GM18873 (cell line): ENCODE data around the gene VAMP3.
"Not testable (repeated sequence)": the region's sequence is repeated elsewhere in the genome, so short reads cannot be mapped to it uniquely, and the experiment has no call there.

Experiments
- ATAC-seq: cut with Tn5 transposase; IDR thresholded peaks from one replicate; pipeline ENCODE4 v1.9.1; 2021; ENCODE audit warnings: mild to moderate bottlenecking, moderate library complexity, moderate number of reproducible peaks; ENCODE audit not compliant: unreplicated experiment, low FRiP score

Gene VAMP3

DNA sequence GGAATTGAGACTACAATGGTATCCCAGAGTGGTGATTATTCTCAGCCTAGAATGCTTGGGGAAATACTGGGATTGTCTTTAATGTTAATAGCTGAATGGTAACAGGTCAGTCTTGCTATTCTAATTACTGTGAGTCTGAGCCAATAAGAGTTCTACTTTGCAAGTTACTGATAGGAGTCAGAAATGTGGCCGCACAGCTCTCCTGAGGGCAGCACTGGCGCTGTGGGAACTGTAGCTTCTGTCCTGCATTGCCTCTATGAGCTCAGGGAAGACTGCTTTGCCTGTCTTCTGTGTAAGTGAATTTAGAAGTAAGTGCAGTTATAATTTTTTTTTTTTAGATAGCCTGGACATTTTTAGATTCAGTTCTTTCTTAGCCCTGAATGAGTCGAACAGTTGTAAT is 10.0 kb upstream of the VAMP3 start:
- no peak for ATAC-seq

DNA sequence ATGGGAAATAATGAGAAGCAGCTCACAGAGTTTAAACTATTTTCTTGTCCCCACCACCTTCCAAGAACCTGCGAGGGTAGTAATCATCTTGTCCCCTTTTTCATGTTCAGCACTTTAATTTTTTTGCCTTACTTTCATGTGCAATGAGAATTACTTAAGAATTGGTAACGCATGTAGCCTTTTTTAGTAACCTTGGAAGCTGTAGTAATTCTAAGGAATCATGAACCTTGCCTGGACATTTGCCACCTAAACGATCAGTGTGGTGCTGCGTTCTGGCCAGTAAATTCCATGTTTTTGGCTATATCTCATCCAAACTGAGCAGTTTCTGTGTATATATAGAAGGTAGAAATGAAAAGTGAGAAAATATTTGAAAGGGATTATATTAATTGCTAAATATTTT is 3.9 kb upstream of the VAMP3 start:
- ATAC-seq: no peak

DNA sequence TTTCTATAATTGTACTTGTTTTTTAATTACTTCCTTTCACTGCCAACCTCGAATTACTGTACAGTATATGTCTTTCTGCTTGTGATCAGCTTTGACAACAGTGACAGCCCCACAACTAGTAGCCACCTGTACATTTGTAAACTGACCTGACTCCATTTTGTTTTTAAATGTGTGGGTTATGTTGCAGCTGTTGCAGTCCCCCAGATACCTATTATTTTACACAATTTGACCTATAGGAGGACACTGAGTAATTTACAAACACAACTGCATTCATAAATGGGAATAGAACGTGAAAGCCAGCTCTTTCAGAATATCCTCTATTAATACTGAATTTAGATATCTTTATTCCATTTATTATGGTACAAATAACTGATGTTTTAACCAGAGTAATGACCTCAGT is 2.5 kb upstream of the VAMP3 start:
- ATAC-seq: no peak

DNA sequence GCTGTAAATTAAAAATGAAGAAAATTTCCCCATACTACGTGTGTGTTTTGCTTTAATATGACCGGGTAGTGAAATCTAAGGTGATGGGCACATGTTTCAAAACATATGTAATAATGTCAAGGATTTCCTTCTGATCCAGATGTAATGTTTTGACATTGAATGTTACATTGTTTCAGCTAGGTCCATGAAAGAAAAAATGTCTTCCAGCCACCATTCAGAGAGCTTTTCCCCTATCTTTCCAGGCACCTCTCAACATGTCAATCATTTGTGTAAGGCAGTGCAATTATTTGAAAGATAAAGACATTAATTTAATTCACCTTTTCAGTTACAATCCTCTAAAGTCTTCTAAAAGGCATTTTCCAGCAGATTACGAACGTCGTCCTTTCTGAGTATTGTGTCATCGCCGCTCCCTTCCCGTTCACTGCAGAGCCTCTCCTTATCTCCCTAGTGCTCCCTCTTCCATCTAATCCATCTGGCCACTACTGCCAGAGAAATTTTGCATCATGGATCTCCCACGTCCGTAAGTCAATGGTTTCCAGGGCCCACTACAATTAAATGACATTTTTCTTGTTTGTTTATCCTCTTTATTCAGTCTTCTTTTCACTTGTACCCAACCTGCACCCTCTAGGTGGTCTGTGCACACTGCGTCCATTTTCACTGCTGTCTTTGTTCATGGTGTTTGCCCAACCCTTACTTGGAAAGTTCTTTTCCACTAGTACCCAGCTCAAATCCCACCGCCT is 1.3 kb upstream of the VAMP3 start:
- no peak for ATAC-seq

DNA sequence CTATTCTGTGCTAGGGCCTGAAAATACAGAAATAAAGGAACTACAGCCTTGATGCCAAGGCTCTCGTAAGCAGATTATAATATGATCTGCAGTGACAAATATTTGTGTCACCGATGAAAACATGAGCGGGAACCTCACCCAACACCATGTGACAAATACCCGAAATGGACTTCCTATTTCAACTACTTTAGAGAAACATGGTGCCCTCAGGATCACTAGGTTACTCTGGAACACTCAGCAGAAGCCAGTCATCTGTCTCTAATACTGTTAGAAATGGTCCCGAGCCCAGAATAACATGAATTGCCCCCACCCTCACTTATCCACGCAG is 463 bp upstream of the VAMP3 start:
- peak; percentile 8 for ATAC-seq

DNA sequence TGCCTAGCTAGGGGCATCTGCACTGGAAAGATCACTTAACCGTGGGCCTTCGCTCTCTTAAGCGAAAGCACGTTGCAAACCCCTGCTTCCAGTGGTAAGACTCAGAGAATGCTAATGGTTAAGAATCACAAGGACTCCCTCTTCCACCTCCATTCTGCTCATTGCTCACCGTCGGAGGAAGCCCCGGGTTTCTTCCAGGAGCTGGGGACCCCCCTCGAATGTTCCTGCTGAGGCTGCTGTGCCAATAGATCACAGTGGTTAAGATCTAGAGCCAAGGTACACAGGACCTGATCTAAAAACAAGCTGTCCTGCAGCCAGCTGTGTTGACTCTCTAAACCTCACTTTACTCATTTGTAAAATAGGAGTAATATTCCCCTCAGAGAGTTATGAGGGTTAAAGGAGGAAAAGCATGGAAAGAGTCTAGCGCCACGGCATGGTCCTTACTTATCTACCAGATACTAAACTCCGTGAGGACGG is 765 bp downstream of the VAMP3 start:
- no peak for ATAC-seq

DNA sequence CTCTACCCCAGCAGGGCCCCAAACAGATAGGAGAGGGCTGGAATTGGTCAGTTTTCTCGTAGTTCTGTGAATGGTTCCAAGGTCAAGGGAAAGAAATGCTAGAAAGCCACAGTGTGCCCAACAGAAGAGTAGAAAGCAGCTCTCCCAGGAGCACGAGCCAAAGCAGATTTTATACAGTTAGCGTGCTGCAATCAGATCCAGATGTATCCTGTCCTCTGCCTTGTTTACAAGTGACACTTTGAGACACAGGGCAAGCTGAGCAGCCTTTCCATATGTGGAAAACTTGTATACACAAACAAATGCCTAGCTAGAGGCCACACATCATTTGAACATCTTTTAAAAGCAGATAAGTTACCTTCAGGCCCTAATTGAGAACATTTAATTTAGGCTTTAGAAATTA is 6.5 kb downstream of the VAMP3 start:
- no peak for ATAC-seq

DNA sequence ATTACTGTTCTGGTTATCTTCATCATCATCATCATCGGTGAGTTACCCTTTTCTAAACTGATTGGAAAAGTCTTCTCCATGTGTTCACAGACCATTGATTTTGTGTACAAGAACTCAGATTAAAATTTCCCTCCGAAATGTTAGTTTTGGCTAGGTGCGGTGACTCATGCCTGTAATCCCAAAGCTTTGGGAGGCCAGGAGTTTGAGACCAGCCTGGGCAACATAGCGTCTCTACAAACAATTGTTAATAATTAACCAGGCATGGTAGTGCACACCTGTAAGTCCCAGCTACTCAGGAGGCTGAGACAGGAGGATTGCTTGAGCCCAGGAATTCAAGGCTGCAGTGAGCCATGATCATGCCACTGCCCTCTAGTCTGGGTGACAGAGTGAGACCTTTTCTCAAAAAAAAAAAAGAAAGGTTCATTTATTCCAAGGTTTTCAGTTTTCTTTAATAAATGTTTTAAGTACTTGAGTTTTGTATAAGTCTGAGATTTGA is 7.1 kb downstream of the VAMP3 start:
- no peak for ATAC-seq

DNA sequence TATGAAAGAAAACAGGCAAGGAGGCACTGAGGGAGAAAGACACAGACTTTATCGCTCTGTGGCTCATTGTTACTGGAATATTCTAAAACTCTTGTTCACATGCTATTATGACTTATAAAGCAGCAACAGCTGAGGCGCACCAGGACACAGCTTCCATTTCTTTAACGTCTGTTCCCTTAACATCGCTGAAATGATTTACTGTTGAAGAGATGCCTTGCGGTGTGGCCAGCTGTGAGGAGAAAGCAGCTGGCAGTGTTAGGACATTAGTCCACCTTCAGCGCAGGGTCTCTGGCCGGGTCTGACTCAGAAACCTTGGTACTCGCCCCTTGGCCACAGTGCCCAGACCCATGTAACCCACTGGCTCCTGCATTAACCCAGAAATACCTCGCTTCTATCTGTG is 9.9 kb downstream of the VAMP3 start:
- no peak for ATAC-seq

DNA sequence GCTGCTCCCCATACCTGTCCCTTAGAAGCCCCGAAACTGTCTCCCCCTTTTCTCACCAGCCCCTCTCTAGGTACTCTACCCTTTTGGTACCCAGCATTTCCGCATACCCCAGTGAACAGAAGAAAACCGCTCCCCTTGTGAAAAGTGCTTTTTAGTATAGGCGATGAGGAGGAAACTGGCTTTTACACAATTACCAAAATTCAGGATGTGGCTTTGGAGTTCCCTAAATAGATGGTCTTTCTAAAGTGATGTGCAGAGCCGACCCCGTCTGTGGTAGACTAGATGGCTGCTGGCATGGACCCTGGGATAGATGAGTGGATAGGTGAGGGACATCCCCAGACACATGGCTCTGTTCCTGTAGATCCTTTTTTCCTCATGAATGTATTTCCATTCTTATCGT is 10.4 kb downstream of the VAMP3 start:
- ATAC-seq: no peak

DNA sequence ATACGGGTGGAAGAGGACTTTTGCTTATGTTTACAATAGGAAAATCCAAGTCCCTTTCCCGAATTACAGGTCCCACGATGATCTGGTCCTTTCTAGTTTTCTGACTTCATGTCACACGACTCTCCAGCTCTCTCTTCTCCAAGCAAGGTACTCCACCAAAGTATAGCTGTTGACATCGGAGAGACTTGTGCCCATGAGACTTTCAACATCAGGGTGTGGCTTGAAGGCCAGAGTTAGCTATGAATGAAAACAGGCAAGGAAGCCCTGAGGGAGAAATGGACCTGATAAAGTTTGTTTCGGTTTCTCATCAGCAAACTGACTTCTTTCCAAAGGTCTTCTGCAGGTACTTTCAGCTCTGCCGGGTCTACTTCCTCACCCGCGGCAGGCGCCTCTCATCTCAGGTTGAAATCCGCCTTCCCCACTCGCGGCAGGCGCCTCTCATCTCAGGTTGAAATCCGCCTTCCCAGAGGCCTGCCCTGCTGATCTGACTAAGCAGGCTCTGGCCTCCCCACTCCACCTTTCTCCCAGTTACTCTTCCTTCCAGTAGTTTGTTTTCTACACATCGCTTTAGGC is 10.9 kb downstream of the VAMP3 start:
- ATAC-seq: no peak

DNA sequence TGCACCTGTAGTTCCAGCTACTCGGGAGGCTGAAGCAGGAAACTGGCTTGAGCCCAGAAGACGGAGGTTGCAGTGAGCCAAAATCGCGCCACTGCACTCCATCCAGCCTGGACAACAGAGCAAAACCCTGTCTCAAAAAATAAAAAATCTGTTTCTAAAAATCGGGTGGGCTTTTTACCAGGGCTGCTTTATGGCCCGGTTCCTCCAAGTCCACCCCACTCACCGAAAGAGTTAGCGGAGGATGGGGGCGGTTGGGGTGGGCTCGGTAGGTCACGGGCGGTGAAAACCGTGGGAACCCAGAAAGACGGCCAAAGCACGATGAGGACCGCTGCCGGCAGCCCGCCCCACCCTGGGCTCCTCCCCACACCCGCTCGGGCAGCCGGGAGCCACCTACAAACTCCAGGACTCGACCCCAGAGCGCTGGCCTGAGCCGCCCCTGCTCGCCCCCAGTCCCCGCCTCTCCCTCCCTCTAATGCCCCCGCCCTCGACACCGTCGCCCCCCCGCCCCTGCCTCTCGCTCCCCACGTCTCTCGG is 12.1 kb downstream of the VAMP3 start:
- no peak for ATAC-seq

DNA sequence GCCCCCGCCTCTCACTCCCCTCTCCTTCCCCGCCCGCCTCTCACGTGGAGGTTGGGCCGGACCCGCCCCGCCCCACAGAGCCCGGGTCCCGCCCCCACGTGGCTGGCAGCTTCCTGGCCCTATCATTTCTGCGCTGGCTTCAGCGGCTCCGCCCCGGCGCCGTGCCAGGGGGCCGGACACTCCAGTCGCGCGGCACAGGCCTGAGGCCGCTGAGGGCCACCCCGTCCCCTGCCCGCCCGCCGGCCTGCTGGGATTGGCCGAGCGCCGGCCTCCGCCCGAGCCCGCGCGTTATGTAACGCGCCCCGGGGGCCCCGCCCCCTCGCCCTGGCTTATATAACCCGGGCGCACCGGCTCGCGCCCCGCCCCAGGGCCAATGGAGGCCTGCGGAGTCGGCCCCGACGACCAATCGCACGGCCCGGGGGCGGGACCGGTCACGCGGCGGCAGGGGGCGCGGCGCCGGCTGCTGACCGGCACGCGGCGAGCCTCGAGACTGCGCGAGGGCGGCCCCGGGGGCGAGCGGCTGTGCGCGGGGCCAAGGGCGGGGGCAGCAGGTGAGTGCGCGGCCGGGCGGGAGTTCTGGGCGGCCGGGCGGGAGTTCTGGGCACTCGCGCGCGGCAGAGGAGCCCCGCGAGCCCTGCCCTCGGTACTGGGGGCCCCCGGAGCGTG is 12.9 kb downstream of the VAMP3 start, which contains the start of gene PER3:
TSS of gene PER3 (plus strand) at position 466 of the 666 bp plus-strand sequence. CDS start 587 bp downstream, outside the sequence.
- peak; percentile 71 for ATAC-seq

DNA sequence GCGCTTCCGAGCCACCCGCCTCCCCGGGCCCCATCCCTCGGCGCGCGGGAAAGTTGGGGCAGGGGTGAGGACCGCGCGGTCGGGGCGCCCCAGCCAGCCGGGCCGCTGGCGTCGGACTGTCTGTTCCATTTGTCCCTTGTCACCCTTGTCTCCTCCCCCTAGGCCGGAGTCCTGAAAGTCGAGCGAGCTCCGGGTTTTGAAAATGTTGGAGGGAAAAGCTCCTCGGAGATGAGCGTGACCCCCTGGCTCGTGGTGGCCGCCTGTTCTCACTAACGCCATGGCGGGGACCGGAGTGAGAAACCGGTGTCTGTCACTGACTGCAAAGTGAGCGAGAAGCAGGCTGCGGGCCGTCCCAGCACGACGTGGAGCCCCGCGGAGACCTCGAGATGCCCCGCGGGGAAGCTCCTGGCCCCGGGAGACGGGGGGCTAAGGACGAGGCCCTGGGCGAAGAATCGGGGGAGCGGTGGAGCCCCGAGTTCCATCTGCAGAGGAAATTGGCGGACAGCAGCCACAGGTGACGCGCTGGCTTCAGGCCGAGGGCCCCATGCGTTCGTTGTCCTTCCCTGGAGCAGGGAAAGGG is 13.5 kb downstream of the VAMP3 start:
- no peak for ATAC-seq

DNA sequence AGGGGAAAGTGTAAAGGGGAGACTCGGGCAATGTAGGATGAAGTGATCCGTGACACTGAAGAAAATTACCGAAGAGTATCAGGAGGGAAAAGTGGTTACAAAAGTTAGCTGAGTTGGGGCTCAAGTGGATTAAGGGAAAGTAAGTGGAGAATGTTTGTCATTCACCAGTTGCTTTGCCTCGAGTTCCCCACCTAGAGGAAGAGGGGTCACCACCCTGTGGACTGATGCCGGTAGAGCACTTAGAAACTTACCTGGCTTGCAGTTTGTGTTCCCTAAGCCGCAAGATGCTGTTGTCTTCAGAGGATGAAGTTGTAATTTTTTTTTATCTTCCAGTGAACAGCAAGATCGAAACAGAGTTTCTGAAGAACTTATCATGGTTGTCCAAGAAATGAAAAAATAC is 14.0 kb downstream of the VAMP3 start:
- no peak for ATAC-seq

DNA sequence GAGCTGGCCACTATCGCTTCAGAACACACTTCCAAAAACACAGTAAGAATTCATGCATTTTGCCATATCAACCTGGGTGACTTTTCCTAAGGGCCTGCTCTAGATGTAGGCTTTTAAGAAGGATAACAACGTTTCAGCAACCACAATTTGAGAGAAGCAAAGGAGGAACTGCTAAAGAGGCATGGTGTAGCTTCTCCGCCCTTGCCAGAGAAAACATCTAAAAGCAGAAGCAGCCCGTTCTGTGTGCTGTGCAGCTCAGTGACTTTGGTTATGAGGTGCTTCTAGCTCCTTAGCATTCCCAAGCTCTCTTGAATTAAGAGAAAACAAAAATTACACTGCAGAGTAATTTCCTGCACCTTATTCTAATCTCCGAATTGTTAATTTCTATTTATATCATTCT is 15.7 kb downstream of the VAMP3 start:
- no peak for ATAC-seq

DNA sequence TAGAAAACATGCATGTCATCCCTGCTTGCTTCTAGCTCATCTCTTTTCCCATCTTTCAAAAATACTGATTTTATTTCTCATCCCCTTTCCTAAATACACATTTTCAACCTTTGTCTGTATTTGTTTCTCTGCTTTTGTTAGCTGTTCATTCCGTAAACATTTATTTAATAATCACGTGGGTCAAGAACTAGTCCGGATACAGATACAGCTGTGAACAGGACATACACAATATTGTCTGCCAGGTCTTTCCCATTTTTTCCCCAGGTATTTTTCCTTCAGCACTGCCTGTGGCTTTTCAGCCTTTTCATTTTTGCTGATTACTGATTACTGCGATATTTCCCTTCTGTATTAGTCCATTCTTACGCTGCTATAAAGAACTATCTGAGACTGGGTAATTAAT is 18.7 kb downstream of the VAMP3 start:
- ATAC-seq: no peak

DNA sequence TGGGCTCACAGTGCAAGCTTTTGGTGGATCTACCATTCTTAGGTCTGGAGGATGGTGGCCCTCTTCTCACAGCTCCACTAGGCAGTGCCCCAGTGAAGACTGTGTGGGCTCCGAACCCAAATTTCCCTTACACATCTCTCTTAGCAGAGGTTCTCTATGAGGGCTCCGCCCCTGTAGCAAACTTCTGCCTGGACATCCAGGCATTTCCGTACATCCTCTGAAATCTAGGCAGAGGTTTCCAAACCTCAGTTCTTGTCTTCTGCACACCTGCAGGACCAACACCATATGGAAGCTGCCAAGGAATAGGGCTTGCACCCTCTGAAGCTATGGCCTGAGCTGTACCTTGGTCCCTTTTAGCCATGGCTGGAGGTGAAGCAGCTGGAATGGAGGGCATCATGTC is 19.9 kb downstream of the VAMP3 start:
- ATAC-seq: not testable (repeated sequence)

DNA sequence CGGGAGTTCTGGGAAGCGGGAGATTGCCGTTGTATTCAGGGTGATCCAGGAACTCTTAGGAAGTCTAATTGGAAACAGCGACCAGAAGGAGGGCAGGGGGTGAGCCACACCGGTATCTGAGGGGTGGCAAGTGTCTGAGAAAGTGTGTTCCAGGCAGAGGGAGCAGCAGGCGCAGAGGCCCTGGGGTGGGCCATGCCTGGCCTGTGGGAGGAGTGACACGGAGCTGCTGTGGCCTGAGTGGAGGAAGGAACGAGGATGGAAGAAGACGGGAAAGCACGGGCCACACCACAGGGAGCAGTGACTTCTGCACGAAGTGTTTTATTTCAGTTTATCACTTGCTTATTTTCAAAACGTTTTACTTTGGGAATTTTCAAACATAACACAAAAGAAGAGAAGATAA is 24.3 kb downstream of the VAMP3 start:
- no peak for ATAC-seq

DNA sequence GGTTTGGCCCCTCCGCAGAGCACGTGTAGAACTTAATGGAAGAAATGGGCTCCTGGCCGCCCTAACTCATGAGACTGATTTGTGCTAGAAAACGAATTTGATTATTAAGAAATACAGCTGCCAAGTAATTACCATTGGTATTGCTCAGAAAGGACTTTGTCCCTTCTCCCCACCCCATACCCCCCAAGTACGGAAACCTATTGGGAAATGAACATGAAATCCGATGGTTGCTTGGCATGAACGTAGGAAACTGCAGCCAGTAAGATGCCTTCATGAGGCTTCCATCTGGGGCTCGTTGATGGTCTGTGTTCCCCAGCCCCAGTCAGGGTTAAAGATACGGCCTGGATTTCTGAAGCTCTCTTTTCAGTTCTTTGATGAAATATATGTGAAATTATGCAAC is 34.4 kb downstream of the VAMP3 start:
- no peak for ATAC-seq

DNA sequence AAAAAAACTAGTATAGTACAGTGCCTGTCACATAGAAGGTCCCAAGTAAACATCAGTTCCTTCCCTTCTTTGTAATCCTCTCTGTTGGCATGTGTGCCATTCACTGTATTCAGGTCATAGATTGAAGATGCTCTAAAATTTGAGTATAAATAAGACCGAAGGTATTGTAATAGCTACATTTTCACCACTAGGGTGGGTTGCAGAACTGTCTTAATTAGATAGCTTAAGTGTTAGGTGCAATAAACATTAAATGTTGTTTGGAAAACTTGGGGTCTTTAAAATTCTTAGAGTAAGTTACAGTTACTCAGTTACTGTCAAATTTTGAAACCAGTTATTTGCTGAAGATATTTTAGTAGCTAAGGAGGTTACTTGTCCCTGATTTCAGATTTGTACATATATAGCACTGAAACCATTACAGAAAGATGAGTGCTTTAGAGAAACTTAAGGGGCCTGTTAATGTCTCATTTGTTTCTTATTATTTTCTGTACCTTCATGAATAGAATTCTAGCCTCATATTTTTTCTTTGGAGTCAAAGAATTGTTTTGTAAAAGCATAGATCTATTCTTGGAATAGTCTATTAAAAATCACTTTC is 37.3 kb downstream of the VAMP3 start:
- ATAC-seq: no peak
